AG04450 (cell line): ENCODE data around the gene SPAG9. TPM values are rescaled to one million over a fixed set of nuclear protein-coding genes. Genes with fewer than 3 reads are reported as not detected.
"Not testable (repeated sequence)": the region's sequence is repeated elsewhere in the genome, so short reads cannot be mapped to it uniquely, and the experiment has no call there.

Experiments
- CTCF ChIA-PET: fragments of 300-600, 350-600 bp; formaldehyde crosslinking; extraction: SDS; loops from one replicate; lab custom pipeline; 2022; ENCODE audit warnings: antibody characterized with exemption, inconsistent platforms; lab: Charles Lee
- POLR2A ChIA-PET: fragments of 350-600 bp; formaldehyde crosslinking; extraction: SDS; loops from one replicate; lab custom pipeline; 2021; ENCODE audit warnings: antibody characterized with exemption, inconsistent platforms; lab: Yijun Ruan, JAX
- DNase-seq: peaks from one replicate; pipeline ENCODE4 v3.0.0-alpha.2; 2011; ENCODE audit warnings: low read depth, low spot score
- H3K27ac ChIP-seq: one replicate; pipeline ENCODE4 v1.5.1; 2012; ENCODE audit warnings: low read depth, low read length, control low read depth
- H3K27me3 ChIP-seq: one replicate; pipeline ENCODE4 v1.6.0; 2012; ENCODE audit warnings: low read length; ENCODE audit not compliant: control insufficient read depth, insufficient read depth
- H3K4me3 ChIP-seq: 2 replicates; pipeline ENCODE4 v1.5.1; 2011; ENCODE audit warnings: mild to moderate bottlenecking, low read depth, low read length, control low read depth
- H3K9me3 ChIP-seq: 2 replicates; pipeline ENCODE4 v1.5.1; 2012; ENCODE audit warnings: low read length; ENCODE audit not compliant: control insufficient read depth, insufficient read depth
- CTCF ChIP-seq: IDR thresholded peaks from 2 replicates; pipeline ENCODE4 v1.5.1; 2011; ENCODE audit warnings: low read depth, low read length, control low read depth, inconsistent platforms
- polyA plus RNA-seq: library from polyadenylated mRNA; depleted of rRNA; stranded (reverse); fragments of >200 nt; gene quantifications from 2 replicates; pipeline ENCODE4 v1.2.3, GENCODE V29; 2011

SPAG9 gene
- polyA plus RNA-seq, 1 experiment, result 42.1 TPM

- Histone ChIP-seq H3K4me3 (no peak overlapping the region), H3K27ac (no peak overlapping the region), H3K27me3 (no peaks in the 10 kb centered on the region), H3K9me3 (no peaks in the 10 kb centered on the region)
- TF ChIP-seq CTCF, result no peak
- CTCF ChIA-PET, result no interaction called here
- POLR2A ChIA-PET, result interaction anchor here (0.6 kb wide), 1 partner anchor 61 kb away, joined by 3 read pairs; no protein-coding TSS in a partner anchor
- DNase-seq, result no peak
These were observed 32.4 kb downstream of the SPAG9 start for GRCh38 chr17:51088287-51088686.

DNA sequence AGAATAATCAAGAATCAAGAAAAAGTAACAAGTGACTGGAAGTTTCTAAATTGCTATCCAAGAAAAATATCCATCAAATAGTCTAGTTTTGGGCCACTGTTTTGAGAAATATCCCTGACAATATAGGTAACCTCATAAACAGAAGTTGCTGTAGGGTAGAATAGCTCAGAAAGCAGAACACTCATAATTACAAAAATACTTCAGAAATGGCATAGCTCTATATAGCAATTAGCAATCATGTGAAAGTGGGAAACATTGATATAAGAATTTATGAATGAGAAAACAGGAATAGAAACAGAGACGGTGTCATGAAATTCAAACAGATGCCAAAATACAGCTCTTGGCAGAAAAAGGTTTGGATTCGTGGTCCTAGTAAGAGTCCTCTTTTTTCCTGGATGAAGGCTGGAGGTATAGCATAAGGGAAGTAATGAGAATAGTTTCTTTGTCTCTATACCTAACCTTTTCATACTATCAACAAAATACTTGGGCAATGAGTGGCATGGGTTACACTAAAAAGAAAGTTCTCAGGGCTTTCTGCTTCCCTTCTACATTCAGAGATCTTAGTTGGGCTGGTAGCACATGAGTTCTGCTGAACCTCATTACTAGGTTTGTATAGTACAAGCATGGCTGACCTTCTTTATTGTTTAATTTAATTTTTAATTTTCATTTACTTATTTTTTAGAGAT is 33.5 kb downstream of the SPAG9 start:
- Histone ChIP-seq H3K27ac (no peak overlapping the region), H3K9me3 (no peaks in the 10 kb centered on the region), H3K4me3 (no peak overlapping the region), H3K27me3 (no peaks in the 10 kb centered on the region)
- DNase-seq, result no peak
- TF ChIP-seq CTCF, result no peak
- CTCF ChIA-PET, result interaction anchor here (0.8 kb wide), 1 partner anchor 31 kb away, joined by 4 read pairs; no protein-coding TSS in a partner anchor
- POLR2A ChIA-PET, result interaction anchor here (1.7 kb wide), 1 partner anchor 52 kb away, joined by 7 read pairs; no protein-coding TSS in a partner anchor

DNA sequence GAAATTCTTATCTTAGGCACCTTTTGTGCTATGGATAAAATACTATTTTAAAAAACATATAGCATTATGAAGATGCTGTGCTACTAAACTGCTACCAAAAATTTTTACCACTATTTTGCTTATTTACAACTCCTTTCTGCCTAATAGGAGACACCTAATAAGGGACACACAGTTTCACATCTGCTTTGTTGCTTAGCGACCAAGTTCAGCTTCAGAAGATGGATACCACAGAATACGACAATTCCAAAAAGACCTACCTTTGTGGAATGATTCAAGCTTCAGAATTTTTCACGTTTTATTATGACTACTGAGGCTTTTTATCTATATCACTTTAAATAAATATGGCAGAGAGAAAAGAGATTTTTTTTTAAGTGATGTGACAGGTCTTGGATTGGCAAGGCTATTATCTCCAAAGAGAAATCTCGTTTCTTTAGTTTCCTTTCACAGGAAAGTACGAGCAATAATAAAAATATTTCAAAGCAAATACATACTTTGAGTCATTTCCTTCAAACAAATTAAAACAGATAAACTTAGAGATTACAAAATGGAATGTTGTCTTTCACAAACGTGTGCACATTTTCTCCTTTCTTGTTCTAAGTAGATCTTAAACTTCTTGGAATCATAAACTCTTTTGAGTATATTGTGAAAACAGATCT is 35.4 kb downstream of the SPAG9 start:
- no peak for TF ChIP-seq CTCF
- H3K9me3 ChIP-seq, result no peaks in the 10 kb centered on the region
- H3K27me3 ChIP-seq, result no peaks in the 10 kb centered on the region
- ChIA-PET POLR2A (interaction anchor here (0.6 to 0.7 kb wide), 2 partner anchors 36 to 44 kb away, joined by 3 to 5 read pairs; partner anchors contain the start of gene SPAG9), CTCF (interaction anchor here (0.7 to 1.1 kb wide), 2 partner anchors 34 to 85 kb away, joined by 3 to 4 read pairs; no protein-coding TSS in a partner anchor)
- H3K4me3 ChIP-seq, result peak overlapping the region; percentile 3; the same call in 1 of the 2 replicates
- H3K27ac ChIP-seq, result peak overlapping the region; percentile 34
- no peak for DNase-seq

- DNase-seq, result no peak
- ChIA-PET POLR2A (no interaction called here), CTCF (interaction anchor here (0.6 kb wide), 1 partner anchor 26 kb away, joined by 6 read pairs; no protein-coding TSS in a partner anchor)
- Histone ChIP-seq H3K9me3 (no peaks in the 10 kb centered on the region), H3K4me3 (no peak overlapping the region), H3K27ac (no peak overlapping the region), H3K27me3 (no peaks in the 10 kb centered on the region)
- no peak for TF ChIP-seq CTCF
These were observed 36.7 kb downstream of the SPAG9 start for GRCh38 chr17:51083981-51084380.

- POLR2A ChIA-PET, result not testable (repeated sequence)
These were observed 37.3 kb downstream of the SPAG9 start for GRCh38 chr17:51083364-51083763.

More at GRCh38 chr17:51083364-51083763, 37.3 kb downstream of the SPAG9 start:
- H3K27me3 ChIP-seq, H3K9me3 ChIP-seq, CTCF ChIA-PET, DNase-seq, H3K4me3 ChIP-seq, H3K27ac ChIP-seq: not testable (repeated sequence)
